Measurements from ENCODE around the gene UTF1. TPM values are rescaled to one million over a fixed set of nuclear protein-coding genes. Genes with fewer than 3 reads are reported as not detected.

Gene UTF1
- total and polyA plus RNA-seq, 2 donors from 2014 or later, result not detected

GRCh38 chr10:133273534-133274143, 43.6 kb downstream of the UTF1 start:
- no peak overlapping the region for H3K27ac ChIP-seq (ENCODE audit: low read depth in 2 of 2, low read length in 2 of 2)
- no peaks in the 10 kb centered on the region for H3K4me1 ChIP-seq (ENCODE audit: control insufficient read depth in 2 of 3, insufficient read depth in 2 of 3, low read depth in 1 of 3, low read length in 3 of 3)
- no peak for FAIRE-seq
- intact Hi-C loops (cut with DNase I), result no loop called here
- no peak for TF ChIP-seq CTCF (IDR thresholded peaks at IDR 0.05; ENCODE audit: borderline replicate concordance, extremely low read depth, insufficient read depth)
- H3K9me3 ChIP-seq (ENCODE audit: control insufficient read depth in 2 of 3, insufficient read depth in 1 of 3, low read length in 3 of 3), result no peaks in the 10 kb centered on the region
- DNase-seq, result peak in 2 of 5 donors; percentile 45 to 75
- H3K36me3 ChIP-seq (ENCODE audit: control insufficient read depth in 2 of 3, insufficient read depth in 3 of 3, low read length in 3 of 3), result no peaks in the 10 kb centered on the region
- H3K9ac ChIP-seq (ENCODE audit: low read length in 3 of 3), result no peak overlapping the region
- H3K27me3 ChIP-seq (ENCODE audit: control insufficient read depth, insufficient read depth, low read length), result no peaks in the 10 kb centered on the region
- H3K4me3 ChIP-seq (ENCODE audit: low read length in 3 of 3), result no peak overlapping the region

DNA sequence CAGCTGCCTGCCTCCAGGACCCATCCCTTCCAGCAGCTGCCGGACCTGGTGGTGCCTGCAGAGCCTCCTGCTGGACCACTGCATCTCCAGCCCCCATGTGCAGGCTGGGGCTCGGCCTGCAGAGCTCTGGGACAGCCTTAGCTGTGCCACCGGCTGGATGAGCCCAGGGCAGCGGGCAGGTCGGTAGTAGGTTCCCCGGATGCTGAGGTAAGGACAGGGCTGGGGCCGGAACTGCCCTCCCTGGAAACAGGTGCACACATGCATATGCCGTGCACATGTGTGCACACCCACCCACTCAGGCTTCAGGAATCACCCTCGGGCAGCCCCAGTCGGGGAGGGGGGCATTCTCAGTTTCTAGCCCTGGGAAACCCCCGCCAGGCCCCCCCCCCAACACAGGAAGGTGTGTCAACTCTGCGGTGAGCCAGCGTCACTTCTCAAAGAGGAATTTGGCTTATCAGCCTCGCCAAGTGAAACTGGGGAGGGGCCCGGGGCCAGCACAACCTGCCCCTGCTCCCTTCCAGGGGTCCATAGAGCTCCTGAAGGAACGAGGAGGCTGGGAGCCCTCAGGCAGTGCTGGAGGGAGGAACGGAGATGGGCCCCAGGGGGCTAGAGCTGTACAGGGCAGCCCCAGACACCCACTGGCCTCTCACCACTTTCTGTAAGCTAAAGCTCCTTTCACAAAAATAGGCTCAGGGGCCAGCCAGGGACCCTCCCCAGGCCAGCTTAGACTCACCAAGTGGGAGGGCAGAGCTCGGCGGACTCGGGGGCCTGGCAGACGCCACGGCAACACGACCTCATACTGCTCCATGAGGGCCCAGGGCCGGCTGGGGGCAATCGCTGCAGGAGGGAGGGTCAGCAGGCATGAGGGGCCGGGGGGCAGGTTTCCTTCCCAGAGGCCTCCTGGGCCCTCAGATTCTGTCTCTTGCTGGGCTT, 45.0 kb downstream of the UTF1 start:
- FAIRE-seq, result no peak

GRCh38 chr10:133275684-133276092, 45.7 kb downstream of the UTF1 start:
- H3K36me3 ChIP-seq (ENCODE audit: control insufficient read depth in 2 of 3, insufficient read depth in 3 of 3, low read length in 3 of 3), result peaks cover 0 to 8% (median 3%) of the 10 kb centered on the region in 3 donors
- no peaks in the 10 kb centered on the region for H3K4me1 ChIP-seq (ENCODE audit: control insufficient read depth in 2 of 3, insufficient read depth in 2 of 3, low read depth in 1 of 3, low read length in 3 of 3)
- H3K9ac ChIP-seq (ENCODE audit: low read length in 3 of 3), result no peak overlapping the region
- H3K4me3 ChIP-seq (ENCODE audit: low read length in 3 of 3), result no peak overlapping the region
- no peak overlapping the region for H3K27ac ChIP-seq (ENCODE audit: low read depth in 2 of 2, low read length in 2 of 2)
- FAIRE-seq (no peak), DNase-seq (peak in 4 of 5 donors; percentile 4 to 71 (median 36))
- no peaks in the 10 kb centered on the region for H3K27me3 ChIP-seq (ENCODE audit: control insufficient read depth, insufficient read depth, low read length)
- no peaks in the 10 kb centered on the region for H3K9me3 ChIP-seq (ENCODE audit: control insufficient read depth in 2 of 3, insufficient read depth in 1 of 3, low read length in 3 of 3)
- TF ChIP-seq CTCF (IDR thresholded peaks at IDR 0.05; ENCODE audit: borderline replicate concordance, extremely low read depth, insufficient read depth), result no peak
- intact Hi-C loops (cut with DNase I), result no loop called here

More for the DNA sequence above, 45.0 kb downstream of the UTF1 start:
- Histone ChIP-seq H3K4me3 (ENCODE audit: low read length in 3 of 3) (no peak overlapping the region), H3K9me3 (ENCODE audit: control insufficient read depth in 2 of 3, insufficient read depth in 1 of 3, low read length in 3 of 3) (no peaks in the 10 kb centered on the region), H3K4me1 (ENCODE audit: control insufficient read depth in 2 of 3, insufficient read depth in 2 of 3, low read depth in 1 of 3, low read length in 3 of 3) (no peaks in the 10 kb centered on the region), H3K27ac (ENCODE audit: low read depth in 2 of 2, low read length in 2 of 2) (no peak overlapping the region), H3K36me3 (ENCODE audit: control insufficient read depth in 2 of 3, insufficient read depth in 3 of 3, low read length in 3 of 3) (peaks cover 0 to 3% (median 3%) of the 10 kb centered on the region in 3 donors), H3K27me3 (ENCODE audit: control insufficient read depth, insufficient read depth, low read length) (no peaks in the 10 kb centered on the region), H3K9ac (ENCODE audit: low read length in 3 of 3) (no peak overlapping the region)
- TF ChIP-seq CTCF (IDR thresholded peaks at IDR 0.05; ENCODE audit: borderline replicate concordance, extremely low read depth, insufficient read depth), result no peak
- DNase-seq, result peak in 4 of 5 donors; percentile 3 to 79 (median 39)
- intact Hi-C loops (cut with DNase I), result no loop called here

All from kidney (tissue), 14 donors.